Uterus (tissue), 2 donors: Measurements from ENCODE around the gene ZNF600.
"Not testable (repeated sequence)": the region's sequence is repeated elsewhere in the genome, so short reads cannot be mapped to it uniquely, and the experiment has no call there.

Experiments used
- CTCF ChIP-seq, 4 experiments: fragments of 200-600 bp in 2 of 4; fragments of 450-650 bp in 2 of 4; sonication (generic) in 2 of 4; IDR thresholded peaks; one replicate each; pipeline ENCODE4 v1.5.1; 2016 to 2019; ENCODE audit warnings: antibody characterized with exemption in 4 of 4, mild to moderate bottlenecking in 2 of 4, moderate library complexity in 1 of 4
- POLR2A ChIP-seq, 2 donors: fragments of 450-650 bp; IDR thresholded peaks; one replicate each; pipeline ENCODE4 v1.6.1; 2016; ENCODE audit warnings: antibody characterized with exemption in 2 of 2, mild to moderate bottlenecking in 1 of 2, moderate library complexity in 1 of 2

- TF ChIP-seq CTCF, POLR2A (IDR thresholded peaks at IDR 0.05): not testable (repeated sequence)
These were observed 62.5 kb downstream of the ZNF600 start for GRCh38 chr19:52723907-52724598.
